Endothelial cell of umbilical vein (primary cell): Measurements from ENCODE around the gene PLXND1. TPM values are rescaled to one million over a fixed set of nuclear protein-coding genes. Genes with fewer than 3 reads are reported as not detected.

Experiments used
- BruUV-seq: library from RNA; stranded (reverse); fragments of 400-500 nt; replicated peaks from 2 replicates; lab custom pipeline; 2021; lab: Mats Ljungman, UMichigan
- CTCF ChIA-PET: fragments of 300-600, 350-600 bp; sonication (Branson Sonifier 250); formaldehyde crosslinking; loops from one replicate; lab custom pipeline; 2021; ENCODE audit warnings: antibody characterized with exemption, inconsistent platforms; lab: Charles Lee
- POLR2A ChIA-PET: fragments of 300-600, 350-600 bp; sonication (Branson Sonifier 250); formaldehyde crosslinking; loops from one replicate; lab custom pipeline; 2021; ENCODE audit warnings: antibody characterized with exemption, inconsistent platforms; lab: Charles Lee
- DNase-seq: peaks from one replicate; pipeline ENCODE4 v3.0.0-alpha.2; 2011; ENCODE audit warnings: low read depth, low spot score
- FAIRE-seq: peaks from 2 replicates; lab custom pipeline; 2011; peaks lifted over from hg19 to GRCh38; lab: Jason Lieb, UNC
- H2AFZ ChIP-seq: 2 replicates; pipeline ENCODE4 v1.6.0; 2012; ENCODE audit warnings: low read depth, low read length, control low read depth, inconsistent platforms
- H3K27ac ChIP-seq: 2 replicates; pipeline ENCODE4 v1.5.1; 2011; ENCODE audit warnings: low read depth, mild to moderate bottlenecking, control low read depth, low read length, moderate library complexity; ENCODE audit not compliant: insufficient read depth
- H3K27me3 ChIP-seq, 2 experiments: 2 replicates each; pipeline versions ENCODE4 v1.6.0 to v1.6.1; 2011; ENCODE audit warnings: low read length in 2 of 2, mixed read lengths in 1 of 2; ENCODE audit not compliant: control insufficient read depth in 2 of 2, insufficient read depth in 2 of 2
- H3K36me3 ChIP-seq, 2 experiments: 2 replicates in 1 of 2; 3 replicates in 1 of 2; pipeline ENCODE4 v1.5.1; 2011; ENCODE audit warnings: low read length in 2 of 2, mild to moderate bottlenecking in 1 of 2, moderate library complexity in 1 of 2; ENCODE audit not compliant: control insufficient read depth in 2 of 2, insufficient read depth in 2 of 2; ENCODE audit errors: extremely low read depth in 1 of 2
- H3K4me1 ChIP-seq: 3 replicates; pipeline ENCODE4 v1.5.1; 2011; ENCODE audit warnings: mild to moderate bottlenecking, low read length; ENCODE audit not compliant: control insufficient read depth, insufficient read depth; ENCODE audit errors: extremely low read depth
- H3K4me2 ChIP-seq: 2 replicates; pipeline ENCODE4 v1.6.1; 2011; ENCODE audit warnings: low read length, control low read depth, mixed read lengths; ENCODE audit not compliant: insufficient read depth
- H3K4me3 ChIP-seq, 3 experiments: fragments of 200-600 bp in 1 of 3; sonication (generic), shearing (Covaris generic) in 1 of 3; replicated peaks in 1 of 3; 2 replicates each; pipeline ENCODE4 v1.5.1; 2011 to 2016; ENCODE audit warnings: control low read depth in 3 of 3, low read length in 3 of 3, mild to moderate bottlenecking in 2 of 3, inconsistent platforms in 1 of 3, low read depth in 1 of 3, moderate library complexity in 1 of 3; ENCODE audit not compliant: insufficient read depth in 1 of 3
- H3K79me2 ChIP-seq: 2 replicates; pipeline ENCODE4 v1.6.0; 2012; ENCODE audit warnings: low read length, inconsistent platforms; ENCODE audit not compliant: control insufficient read depth, insufficient read depth
- H3K9ac ChIP-seq: replicated peaks from 2 replicates; pipeline ENCODE3; 2011; ENCODE audit warnings: low read length, control low read depth; ENCODE audit not compliant: insufficient read depth; ENCODE audit errors: extremely low read depth
- H3K9me1 ChIP-seq: replicated peaks from 3 replicates; pipeline ENCODE4 v1.6.0; 2011; ENCODE audit warnings: mild to moderate bottlenecking, low read length; ENCODE audit not compliant: control insufficient read depth, insufficient read depth; ENCODE audit errors: extremely low read depth
- H3K9me3 ChIP-seq: replicated peaks from 2 replicates; pipeline ENCODE4 v1.5.1; 2012; ENCODE audit warnings: low read length, inconsistent platforms; ENCODE audit not compliant: control insufficient read depth, insufficient read depth
- H4K20me1 ChIP-seq: replicated peaks from 2 replicates; pipeline ENCODE3; 2011; ENCODE audit warnings: mild to moderate bottlenecking, low read length; ENCODE audit not compliant: control insufficient read depth, insufficient read depth; ENCODE audit errors: extremely low read depth
- EZH2 ChIP-seq: IDR thresholded peaks from 2 replicates; pipeline ENCODE4 v1.6.1; 2012; ENCODE audit warnings: borderline replicate concordance, low read depth, mild to moderate bottlenecking, moderate library complexity, low read length, inconsistent platforms; ENCODE audit not compliant: severe bottlenecking
- FOS ChIP-seq: IDR thresholded peaks from 2 replicates; pipeline ENCODE4 v1.6.1; 2011; ENCODE audit warnings: mild to moderate bottlenecking, low read length, moderate library complexity, borderline replicate concordance; ENCODE audit not compliant: insufficient read depth
- GATA2 ChIP-seq: IDR thresholded peaks from 2 replicates; pipeline ENCODE4 v1.7.0; 2011; ENCODE audit warnings: low read depth, mild to moderate bottlenecking, moderate library complexity, mixed read lengths, low read length; ENCODE audit not compliant: insufficient read length, insufficient read depth
- JUN ChIP-seq: IDR thresholded peaks from 2 replicates; pipeline ENCODE4 v1.6.1; 2011; ENCODE audit warnings: borderline replicate concordance, low read depth; ENCODE audit not compliant: insufficient read length, insufficient read depth
- MAX ChIP-seq: IDR thresholded peaks from 2 replicates; pipeline ENCODE4 v1.6.1; 2011; ENCODE audit not compliant: insufficient read depth, insufficient read length
- MYC ChIP-seq: IDR thresholded peaks from one replicate; pipeline ENCODE4 v1.6.1; 2011; ENCODE audit warnings: mild to moderate bottlenecking, low read depth, low read length
- POLR2A ChIP-seq: IDR thresholded peaks from 2 replicates; pipeline ENCODE4 v1.6.1; 2012; ENCODE audit warnings: low read depth, mild to moderate bottlenecking, control low read depth, low read length
- POLR2AphosphoS5 ChIP-seq: IDR thresholded peaks from 2 replicates; pipeline ENCODE4 v1.6.1; 2012; ENCODE audit warnings: low read depth, mild to moderate bottlenecking, control low read depth, low read length, moderate library complexity; ENCODE audit not compliant: insufficient read depth
- dilution Hi-C: fragments of 300-500 bp; cut with MboI; formaldehyde crosslinking; loops from one replicate; pipeline ENCODE4 v1.15.0; 2019; ENCODE audit warnings: low sequenced_read_pairs; ENCODE audit not compliant: extremely low pct_ligation_motif_present
- intact Hi-C: fragments of 100-400 bp; cut with micrococcal nuclease; formaldehyde crosslinking; loops from one replicate; pipeline ENCODE4 v1.10.0; 2022
- polyA plus RNA-seq, 4 experiments: library from polyadenylated mRNA; depleted of rRNA in 3 of 4; stranded (reverse) in 3 of 4; unstranded in 1 of 4; fragments of >200 nt; gene quantifications; 2 replicates each; pipeline versions ENCODE4 v1.2.1 to v1.2.3, GENCODE V29; 2011 to 2012; ENCODE audit warnings: missing spikeins in 1 of 4
- total RNA-seq: library from RNA; stranded (reverse); gene quantifications from 2 replicates; pipeline ENCODE4 v1.2.3, GENCODE V29; 2021
- TF ChIP-seq, protein P1 (sequence below), 2 donors: IDR thresholded peaks; 1 replicate in 1 of 2; 2 replicates in 1 of 2; pipeline ENCODE4 v1.5.1; 2011; ENCODE audit warnings: low read length in 2 of 2, mild to moderate bottlenecking in 2 of 2, moderate library complexity in 2 of 2, control low read depth in 1 of 2, inconsistent platforms in 1 of 2, low read depth in 1 of 2; ENCODE audit not compliant: insufficient read depth in 1 of 2; ENCODE audit errors: extremely low read depth in 1 of 2

PLXND1 gene
- total and polyA plus RNA-seq, 2 donors (not counting 3 experiments of a cell fraction or from before 2014, with no cell fraction given): 300 to 834 TPM

DNA sequence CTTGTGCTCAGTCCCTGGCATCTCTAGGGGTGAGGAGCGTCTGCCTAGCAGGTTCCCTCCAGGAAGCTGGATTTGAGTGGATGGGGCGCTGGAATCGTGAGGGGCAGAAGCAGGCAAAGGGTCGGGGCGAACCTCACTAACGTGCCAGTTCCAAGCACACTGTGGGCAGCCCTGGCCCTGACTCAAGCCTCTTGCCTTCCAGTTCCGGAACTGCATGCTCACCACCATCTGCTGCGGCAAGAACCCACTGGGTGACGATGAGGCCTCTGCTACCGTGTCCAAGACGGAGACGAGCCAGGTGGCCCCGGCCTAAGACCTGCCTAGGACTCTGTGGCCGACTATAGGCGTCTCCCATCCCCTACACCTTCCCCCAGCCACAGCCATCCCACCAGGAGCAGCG is 73.1 kb downstream of the PLXND1 start:
- no peaks in the 10 kb centered on the region for H4K20me1 ChIP-seq
- DNase-seq (no peak), FAIRE-seq (no peak)
- H2AFZ ChIP-seq: no peak overlapping the region
- no peaks in the 10 kb centered on the region for H3K9me3 ChIP-seq
- CTCF ChIA-PET: no interaction called here
- H3K4me2 ChIP-seq: no peak overlapping the region
- intact Hi-C loops (no loop called here), dilution Hi-C loops (no loop called here)
- H3K4me3 ChIP-seq: no peak overlapping the region
- no peaks in the 10 kb centered on the region for H3K9me1 ChIP-seq
- no peaks in the 10 kb centered on the region for H3K27me3 ChIP-seq
- H3K27ac ChIP-seq: no peak overlapping the region
- BruUV-seq: no TSS peak
- POLR2A ChIA-PET: interaction anchor here (0.5 to 1.3 kb wide), 2 partner anchors 12 to 217 kb away, joined by 3 to 4 read pairs; a partner anchor contains a TSS
- no peaks in the 10 kb centered on the region for H3K36me3 ChIP-seq
- H3K4me1 ChIP-seq: peaks cover 7% of the 10 kb centered on the region
- TF ChIP-seq, protein P1, sequence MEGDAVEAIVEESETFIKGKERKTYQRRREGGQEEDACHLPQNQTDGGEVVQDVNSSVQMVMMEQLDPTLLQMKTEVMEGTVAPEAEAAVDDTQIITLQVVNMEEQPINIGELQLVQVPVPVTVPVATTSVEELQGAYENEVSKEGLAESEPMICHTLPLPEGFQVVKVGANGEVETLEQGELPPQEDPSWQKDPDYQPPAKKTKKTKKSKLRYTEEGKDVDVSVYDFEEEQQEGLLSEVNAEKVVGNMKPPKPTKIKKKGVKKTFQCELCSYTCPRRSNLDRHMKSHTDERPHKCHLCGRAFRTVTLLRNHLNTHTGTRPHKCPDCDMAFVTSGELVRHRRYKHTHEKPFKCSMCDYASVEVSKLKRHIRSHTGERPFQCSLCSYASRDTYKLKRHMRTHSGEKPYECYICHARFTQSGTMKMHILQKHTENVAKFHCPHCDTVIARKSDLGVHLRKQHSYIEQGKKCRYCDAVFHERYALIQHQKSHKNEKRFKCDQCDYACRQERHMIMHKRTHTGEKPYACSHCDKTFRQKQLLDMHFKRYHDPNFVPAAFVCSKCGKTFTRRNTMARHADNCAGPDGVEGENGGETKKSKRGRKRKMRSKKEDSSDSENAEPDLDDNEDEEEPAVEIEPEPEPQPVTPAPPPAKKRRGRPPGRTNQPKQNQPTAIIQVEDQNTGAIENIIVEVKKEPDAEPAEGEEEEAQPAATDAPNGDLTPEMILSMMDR (IDR thresholded peaks at IDR 0.05; ENCODE audit: extremely low read depth in 1 of 2, insufficient read depth in 1 of 2, low read depth in 1 of 2, low read length in 2 of 2): no peak
- H3K9ac ChIP-seq: no peak overlapping the region
- H3K79me2 ChIP-seq: no peaks in the 10 kb centered on the region

DNA sequence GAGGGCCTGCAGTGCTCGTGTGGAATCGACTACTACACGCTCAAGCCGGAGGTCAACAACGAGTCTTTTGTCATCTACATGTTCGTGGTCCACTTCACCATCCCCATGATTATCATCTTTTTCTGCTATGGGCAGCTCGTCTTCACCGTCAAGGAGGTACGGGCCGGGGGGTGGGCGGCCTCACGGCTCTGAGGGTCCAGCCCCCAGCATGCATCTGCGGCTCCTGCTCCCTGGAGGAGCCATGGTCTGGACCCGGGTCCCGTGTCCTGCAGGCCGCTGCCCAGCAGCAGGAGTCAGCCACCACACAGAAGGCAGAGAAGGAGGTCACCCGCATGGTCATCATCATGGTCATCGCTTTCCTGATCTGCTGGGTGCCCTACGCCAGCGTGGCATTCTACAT is 74.2 kb downstream of the PLXND1 start:
- BruUV-seq: no TSS peak
- Histone ChIP-seq H3K4me3 (no peak overlapping the region), H3K4me1 (peaks cover 7% of the 10 kb centered on the region), H4K20me1 (no peaks in the 10 kb centered on the region), H3K9me1 (no peaks in the 10 kb centered on the region), H2AFZ (no peak overlapping the region), H3K9me3 (no peaks in the 10 kb centered on the region), H3K79me2 (no peaks in the 10 kb centered on the region), H3K27me3 (no peaks in the 10 kb centered on the region), H3K9ac (no peak overlapping the region), H3K27ac (no peak overlapping the region), H3K4me2 (no peak overlapping the region), H3K36me3 (no peaks in the 10 kb centered on the region)
- DNase-seq (no peak), FAIRE-seq (no peak)
- intact Hi-C loops: no loop called here
- ChIA-PET POLR2A (no interaction called here), CTCF (no interaction called here)
- dilution Hi-C loops: no loop called here
- TF ChIP-seq MAX (no peak), GATA2 (no peak), POLR2A (no peak), JUN (no peak), EZH2 (no peak), MYC (no peak), POLR2AphosphoS5 (no peak), FOS (no peak)
- TF ChIP-seq, protein P1 (IDR thresholded peaks at IDR 0.05; ENCODE audit: extremely low read depth in 1 of 2, insufficient read depth in 1 of 2, low read depth in 1 of 2, low read length in 2 of 2): no peak
